Measurements from ENCODE around the gene ADAMTS2.

DNA sequence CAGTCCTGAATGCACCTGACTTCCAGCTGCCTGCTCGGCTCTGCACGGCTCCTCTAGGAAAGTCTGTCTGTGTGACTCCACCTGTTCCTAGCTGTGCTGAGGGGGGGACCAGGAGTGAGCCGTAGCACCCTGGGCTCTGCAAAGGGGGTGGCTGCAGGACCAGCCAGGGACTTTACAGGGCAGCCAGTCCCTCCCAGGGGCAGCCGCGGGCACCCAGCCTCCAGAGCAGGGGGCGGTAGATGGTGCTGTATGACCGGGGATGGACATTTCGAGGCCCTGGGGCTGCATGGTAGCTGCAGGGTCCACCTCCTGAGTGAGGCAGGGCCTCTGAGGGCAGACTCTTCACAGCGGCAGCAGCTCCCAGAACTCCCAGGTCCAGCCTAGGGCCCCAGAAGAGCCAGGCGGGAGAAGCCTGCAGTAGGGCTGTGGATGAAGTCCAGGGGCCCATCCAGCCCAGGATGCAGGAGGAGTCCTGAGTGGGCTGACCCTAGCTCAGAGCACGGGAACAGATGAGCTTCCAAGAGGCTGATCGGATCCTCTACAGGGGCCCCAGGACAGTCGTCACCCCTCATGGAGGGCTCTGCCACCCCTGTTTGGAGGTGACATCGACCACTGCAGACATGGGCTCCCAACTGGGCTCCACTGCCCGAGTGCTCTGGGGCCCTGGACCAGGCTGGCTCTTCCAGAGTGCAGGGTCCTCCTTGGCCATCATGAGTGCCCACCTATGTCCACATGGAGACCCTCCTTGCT is 179.7 kb downstream of the ADAMTS2 start:
- no peak for TF ChIP-seq EZH2phosphoT487 (conservative IDR thresholded peaks at IDR 0.05; ENCODE audit: low read length)
- TF ChIP-seq, protein P1, sequence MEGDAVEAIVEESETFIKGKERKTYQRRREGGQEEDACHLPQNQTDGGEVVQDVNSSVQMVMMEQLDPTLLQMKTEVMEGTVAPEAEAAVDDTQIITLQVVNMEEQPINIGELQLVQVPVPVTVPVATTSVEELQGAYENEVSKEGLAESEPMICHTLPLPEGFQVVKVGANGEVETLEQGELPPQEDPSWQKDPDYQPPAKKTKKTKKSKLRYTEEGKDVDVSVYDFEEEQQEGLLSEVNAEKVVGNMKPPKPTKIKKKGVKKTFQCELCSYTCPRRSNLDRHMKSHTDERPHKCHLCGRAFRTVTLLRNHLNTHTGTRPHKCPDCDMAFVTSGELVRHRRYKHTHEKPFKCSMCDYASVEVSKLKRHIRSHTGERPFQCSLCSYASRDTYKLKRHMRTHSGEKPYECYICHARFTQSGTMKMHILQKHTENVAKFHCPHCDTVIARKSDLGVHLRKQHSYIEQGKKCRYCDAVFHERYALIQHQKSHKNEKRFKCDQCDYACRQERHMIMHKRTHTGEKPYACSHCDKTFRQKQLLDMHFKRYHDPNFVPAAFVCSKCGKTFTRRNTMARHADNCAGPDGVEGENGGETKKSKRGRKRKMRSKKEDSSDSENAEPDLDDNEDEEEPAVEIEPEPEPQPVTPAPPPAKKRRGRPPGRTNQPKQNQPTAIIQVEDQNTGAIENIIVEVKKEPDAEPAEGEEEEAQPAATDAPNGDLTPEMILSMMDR (IDR thresholded peaks at IDR 0.05; ENCODE audit: insufficient read depth, low read length, poor library complexity, severe bottlenecking) = no peak
